Ishikawa (cell line): ENCODE results near the gene CCL11.

Experiments
- CEBPB ChIP-seq: IDR thresholded peaks from 2 replicates; pipeline ENCODE4 v1.6.1; 2012
- CREB1 ChIP-seq: IDR thresholded peaks from 2 replicates; pipeline ENCODE4 v1.6.1; 2012; ENCODE audit warnings: low read depth
- EGR1 ChIP-seq: IDR thresholded peaks from 2 replicates; pipeline ENCODE4 v1.6.1; 2012
- EP300 ChIP-seq: IDR thresholded peaks from 2 replicates; pipeline ENCODE4 v1.6.1; 2012; ENCODE audit warnings: borderline replicate concordance
- FOXM1 ChIP-seq: IDR thresholded peaks from 2 replicates; pipeline ENCODE4 v1.6.1; 2012; ENCODE audit warnings: low read depth, borderline replicate concordance
- NFIC ChIP-seq: IDR thresholded peaks from 2 replicates; pipeline ENCODE4 v1.6.1; 2012
- RAD21 ChIP-seq: IDR thresholded peaks from 2 replicates; pipeline ENCODE4 v1.6.1; 2012; ENCODE audit warnings: low read depth
- TAF1 ChIP-seq: IDR thresholded peaks from 2 replicates; pipeline ENCODE4 v1.6.1; 2012; ENCODE audit warnings: low read depth, mild to moderate bottlenecking
- TCF12 ChIP-seq: IDR thresholded peaks from 2 replicates; pipeline ENCODE4 v1.6.1; 2012; ENCODE audit warnings: low read depth
- TEAD4 ChIP-seq: IDR thresholded peaks from 2 replicates; pipeline ENCODE4 v1.6.1; 2012
- YY1 ChIP-seq: IDR thresholded peaks from 2 replicates; pipeline ENCODE4 v1.6.1; 2012; ENCODE audit warnings: low read depth
- ZBTB7A ChIP-seq: IDR thresholded peaks from 2 replicates; pipeline ENCODE4 v1.6.1; 2012; ENCODE audit warnings: low read depth
- TF ChIP-seq, protein P1 (sequence below): IDR thresholded peaks from 2 replicates; pipeline ENCODE4 v1.6.1; 2012
- TF ChIP-seq, protein P2 (sequence below): IDR thresholded peaks from 2 replicates; pipeline ENCODE4 v1.6.1; 2012; ENCODE audit warnings: low read depth, mild to moderate bottlenecking
- TF ChIP-seq, protein P3 (sequence below): IDR thresholded peaks from 2 replicates; pipeline ENCODE4 v1.6.1; 2012

CCL11 gene

GRCh38 chr17:34285286-34285792, at the start of gene CCL11:
Gene CCL11 (plus strand): TSS chr17:34285742. CDS start chr17:34285809, 67 bp downstream.
- TF ChIP-seq RAD21 (no peak), FOXM1 (no peak), TEAD4 (no peak), TAF1 (no peak), CEBPB (no peak), YY1 (no peak), EP300 (no peak), ZBTB7A (no peak), NFIC (no peak), CREB1 (no peak)
- TF ChIP-seq, protein P1, sequence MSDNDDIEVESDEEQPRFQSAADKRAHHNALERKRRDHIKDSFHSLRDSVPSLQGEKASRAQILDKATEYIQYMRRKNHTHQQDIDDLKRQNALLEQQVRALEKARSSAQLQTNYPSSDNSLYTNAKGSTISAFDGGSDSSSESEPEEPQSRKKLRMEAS: no peak
- TF ChIP-seq, protein P2, sequence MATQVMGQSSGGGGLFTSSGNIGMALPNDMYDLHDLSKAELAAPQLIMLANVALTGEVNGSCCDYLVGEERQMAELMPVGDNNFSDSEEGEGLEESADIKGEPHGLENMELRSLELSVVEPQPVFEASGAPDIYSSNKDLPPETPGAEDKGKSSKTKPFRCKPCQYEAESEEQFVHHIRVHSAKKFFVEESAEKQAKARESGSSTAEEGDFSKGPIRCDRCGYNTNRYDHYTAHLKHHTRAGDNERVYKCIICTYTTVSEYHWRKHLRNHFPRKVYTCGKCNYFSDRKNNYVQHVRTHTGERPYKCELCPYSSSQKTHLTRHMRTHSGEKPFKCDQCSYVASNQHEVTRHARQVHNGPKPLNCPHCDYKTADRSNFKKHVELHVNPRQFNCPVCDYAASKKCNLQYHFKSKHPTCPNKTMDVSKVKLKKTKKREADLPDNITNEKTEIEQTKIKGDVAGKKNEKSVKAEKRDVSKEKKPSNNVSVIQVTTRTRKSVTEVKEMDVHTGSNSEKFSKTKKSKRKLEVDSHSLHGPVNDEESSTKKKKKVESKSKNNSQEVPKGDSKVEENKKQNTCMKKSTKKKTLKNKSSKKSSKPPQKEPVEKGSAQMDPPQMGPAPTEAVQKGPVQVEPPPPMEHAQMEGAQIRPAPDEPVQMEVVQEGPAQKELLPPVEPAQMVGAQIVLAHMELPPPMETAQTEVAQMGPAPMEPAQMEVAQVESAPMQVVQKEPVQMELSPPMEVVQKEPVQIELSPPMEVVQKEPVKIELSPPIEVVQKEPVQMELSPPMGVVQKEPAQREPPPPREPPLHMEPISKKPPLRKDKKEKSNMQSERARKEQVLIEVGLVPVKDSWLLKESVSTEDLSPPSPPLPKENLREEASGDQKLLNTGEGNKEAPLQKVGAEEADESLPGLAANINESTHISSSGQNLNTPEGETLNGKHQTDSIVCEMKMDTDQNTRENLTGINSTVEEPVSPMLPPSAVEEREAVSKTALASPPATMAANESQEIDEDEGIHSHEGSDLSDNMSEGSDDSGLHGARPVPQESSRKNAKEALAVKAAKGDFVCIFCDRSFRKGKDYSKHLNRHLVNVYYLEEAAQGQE: no peak
- TF ChIP-seq, protein P3, sequence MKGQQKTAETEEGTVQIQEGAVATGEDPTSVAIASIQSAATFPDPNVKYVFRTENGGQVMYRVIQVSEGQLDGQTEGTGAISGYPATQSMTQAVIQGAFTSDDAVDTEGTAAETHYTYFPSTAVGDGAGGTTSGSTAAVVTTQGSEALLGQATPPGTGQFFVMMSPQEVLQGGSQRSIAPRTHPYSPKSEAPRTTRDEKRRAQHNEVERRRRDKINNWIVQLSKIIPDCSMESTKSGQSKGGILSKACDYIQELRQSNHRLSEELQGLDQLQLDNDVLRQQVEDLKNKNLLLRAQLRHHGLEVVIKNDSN: no peak

- TF ChIP-seq EGR1: no peak
- TF ChIP-seq, protein P2: no peak
- no peak for TF ChIP-seq CEBPB
- no peak for TF ChIP-seq ZBTB7A
- TF ChIP-seq YY1: no peak
- TF ChIP-seq, protein P1: no peak
- no peak for TF ChIP-seq TAF1
- TF ChIP-seq RAD21: no peak
- no peak for TF ChIP-seq TEAD4
- no peak for TF ChIP-seq CREB1
- TF ChIP-seq EP300: no peak
- TF ChIP-seq NFIC: no peak
- TF ChIP-seq, protein P3: no peak
- no peak for TF ChIP-seq FOXM1
- no peak for TF ChIP-seq TCF12
Observed at GRCh38 chr17:34236281-34236892, 49.2 kb upstream of the CCL11 start.

GRCh38 chr17:34237458-34237857, 48.1 kb upstream of the CCL11 start:
- TF ChIP-seq YY1 (no peak), CEBPB (no peak), TCF12 (no peak)
- TF ChIP-seq, protein P2: peak; percentile 20; the same call in 1 of the 2 replicates

- TF ChIP-seq CREB1 (no peak), YY1 (no peak), ZBTB7A (no peak), FOXM1 (no peak), EGR1 (no peak), TEAD4 (no peak), TCF12 (no peak), RAD21 (no peak), TAF1 (no peak)
- TF ChIP-seq, protein P3: no peak
- TF ChIP-seq, protein P2: no peak
- TF ChIP-seq, protein P1: no peak
Observed at GRCh38 chr17:34241062-34241461, 44.5 kb upstream of the CCL11 start.
